GM23338 (cell line): ENCODE measurements around the gene NUDT16L1. TPM values are rescaled to one million over a fixed set of nuclear protein-coding genes. Genes with fewer than 3 reads are reported as not detected.
"Not testable (repeated sequence)": the region's sequence is repeated elsewhere in the genome, so short reads cannot be mapped to it uniquely, and the experiment has no call there.

Experiments used
- ATAC-seq: fragments of 200-7000 bp; cut with Tn5 transposase; 3 replicates; pipeline ENCODE4 v1.9.1; 2020
- DNase-seq: peaks from one replicate; pipeline ENCODE4 v3.0.0-alpha.2; 2015; ENCODE audit warnings: low spot score
- H2AFZ ChIP-seq: fragments of 200-600 bp; sonication (generic); 2 replicates; pipeline ENCODE4 v1.8.0; 2016; ENCODE audit warnings: antibody characterized with exemption, mild to moderate bottlenecking, moderate library complexity
- H3F3A ChIP-seq: fragments of 200-600 bp; sonication (generic); replicated peaks from 2 replicates; pipeline ENCODE4 v1.8.0; 2017; ENCODE audit warnings: antibody characterized with exemption, mixed run types, low read depth
- H3K27ac ChIP-seq: fragments of 200-600 bp; sonication (generic); 2 replicates; pipeline ENCODE4 v1.6.1; 2016; ENCODE audit warnings: low read depth
- H3K27me3 ChIP-seq: fragments of 200-600 bp; sonication (generic); 2 replicates; pipeline ENCODE4 v1.8.0; 2016; ENCODE audit warnings: mild to moderate bottlenecking, mixed run types, moderate library complexity; ENCODE audit not compliant: insufficient read depth
- H3K36me3 ChIP-seq: fragments of 200-600 bp; sonication (generic); 2 replicates; pipeline ENCODE4 v1.8.0; 2016; ENCODE audit warnings: mild to moderate bottlenecking; ENCODE audit not compliant: insufficient read depth
- H3K4me1 ChIP-seq: fragments of 200-600 bp; sonication (generic); 2 replicates; pipeline ENCODE4 v1.8.0; 2016; ENCODE audit warnings: mild to moderate bottlenecking, moderate library complexity; ENCODE audit not compliant: insufficient read depth
- H3K4me2 ChIP-seq: fragments of 200-600 bp; sonication (generic); 2 replicates; pipeline ENCODE4 v1.7.1; 2017; ENCODE audit warnings: mixed run types
- H3K4me3 ChIP-seq: fragments of 200-600 bp; sonication (generic); 2 replicates; pipeline ENCODE4 v1.6.1; 2016; ENCODE audit warnings: mixed run types
- H3K79me2 ChIP-seq: fragments of 200-600 bp; sonication (generic); replicated peaks from 2 replicates; pipeline ENCODE4 v1.8.0; 2017; ENCODE audit warnings: mild to moderate bottlenecking; ENCODE audit not compliant: insufficient read depth
- H3K9me2 ChIP-seq: fragments of 200-600 bp; sonication (generic); 2 replicates; pipeline ENCODE4 v1.8.0; 2017; ENCODE audit not compliant: insufficient read depth
- H4K20me1 ChIP-seq: fragments of 200-600 bp; sonication (generic); replicated peaks from 2 replicates; pipeline ENCODE4 v1.8.0; 2017; ENCODE audit warnings: mild to moderate bottlenecking; ENCODE audit not compliant: insufficient read depth
- H3K27ac Mint-ChIP-seq: 2 replicates; pipeline ENCODE4 v1.8.0; 2020; ENCODE audit warnings: inconsistent platforms, mild to moderate bottlenecking, moderate library complexity, mixed read lengths
- H3K27me3 Mint-ChIP-seq: 3 replicates; pipeline ENCODE4 v1.8.0; 2022; ENCODE audit warnings: low read depth, mild to moderate bottlenecking, moderate library complexity, mixed read lengths, inconsistent platforms; ENCODE audit not compliant: insufficient read depth, poor library complexity
- H3K36me3 Mint-ChIP-seq: 3 replicates; pipeline ENCODE4 v1.8.0; 2021; ENCODE audit warnings: low read depth, mild to moderate bottlenecking, inconsistent platforms, moderate library complexity, mixed read lengths
- H3K4me1 Mint-ChIP-seq: 3 replicates; pipeline ENCODE4 v1.8.0; 2020; ENCODE audit warnings: mild to moderate bottlenecking, inconsistent platforms, mixed read lengths
- H3K4me3 Mint-ChIP-seq: 3 replicates; pipeline ENCODE4 v1.8.0; 2021; ENCODE audit warnings: moderate library complexity, mild to moderate bottlenecking, inconsistent platforms, mixed read lengths
- H3K9me3 Mint-ChIP-seq: 3 replicates; pipeline ENCODE4 v1.8.0; 2020; ENCODE audit warnings: moderate library complexity, mild to moderate bottlenecking, inconsistent platforms, mixed read lengths
- CREB1 ChIP-seq: fragments of 250-450 bp; sonication (Bioruptor Pico); IDR thresholded peaks from 2 replicates; pipeline ENCODE4 v1.5.0; 2020; ENCODE audit warnings: low read depth, mild to moderate bottlenecking, moderate library complexity
- ZNF462 ChIP-seq: fragments of 250-450 bp; sonication (Bioruptor Pico); IDR thresholded peaks from 2 replicates; pipeline ENCODE4 v1.5.0; 2020; ENCODE audit warnings: mild to moderate bottlenecking, moderate library complexity
- polyA plus RNA-seq: library from polyadenylated mRNA; unstranded; fragments of >200 nt; fragmentation: Nextera tagmentation; extraction: Ambion mirVana; gene quantifications from 2 replicates; pipeline ENCODE4 v1.2.1, GENCODE V29; 2016
- total RNA-seq: library from RNA; depleted of rRNA; stranded (reverse); fragments of >200 nt; shearing (Covaris generic); gene quantifications from 2 replicates; pipeline ENCODE4 v1.2.3, GENCODE V29; 2014
- TF ChIP-seq, protein P1 (sequence below), 2 experiments: fragments of 200-600 bp in 1 of 2; sonication (generic) in 1 of 2; conservative IDR thresholded peaks; 2 replicates each; pipeline versions ENCODE4 v1.5.1 to v1.6.1; 2016 to 2017; ENCODE audit warnings: antibody characterized with exemption in 2 of 2, low read depth in 2 of 2, mild to moderate bottlenecking in 2 of 2, moderate library complexity in 1 of 2

NUDT16L1 gene
- total and polyA plus RNA-seq, 2 experiments from 2014 or later: 37.1 to 80.4 TPM

DNA sequence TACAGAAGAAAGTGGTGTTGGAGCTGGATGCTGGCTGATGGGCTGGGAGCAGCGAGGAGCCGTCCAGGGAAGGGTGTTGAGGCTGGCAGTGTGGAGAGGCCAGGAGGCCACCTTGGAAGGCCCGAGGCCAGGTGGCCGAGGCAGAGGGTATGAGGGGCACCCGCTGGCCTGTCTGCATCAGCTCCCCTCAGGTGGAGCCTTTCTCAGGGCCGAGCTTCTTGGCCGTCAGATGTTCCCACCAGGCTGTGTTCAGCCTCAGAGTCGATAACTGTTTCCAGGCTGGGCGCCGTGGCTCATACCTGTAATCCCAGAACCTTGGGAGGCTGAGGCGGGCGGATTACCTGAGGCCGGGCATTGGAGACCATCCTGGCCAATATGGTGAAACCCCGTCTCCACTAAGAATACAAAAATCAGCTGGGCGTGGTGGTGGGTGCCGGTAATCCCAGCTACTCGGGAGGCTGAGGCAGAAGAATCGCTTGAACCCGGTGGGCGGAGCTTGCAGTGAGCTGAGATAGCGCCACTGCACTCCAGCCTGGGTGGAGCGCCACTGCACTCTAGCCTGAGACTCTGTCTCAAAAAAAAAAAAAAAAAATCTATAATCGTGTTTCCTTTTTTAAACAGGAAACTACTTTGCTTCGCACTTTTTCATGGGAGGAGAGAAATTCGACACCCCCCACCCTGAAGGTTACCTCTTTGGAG lies 43.5 kb upstream of the NUDT16L1 start (continued):
- no peak for TF ChIP-seq ZNF462 (CRISPR knock-in tag)

GRCh38 chr16:4650443-4651074 lies 42.8 kb upstream of the NUDT16L1 start:
- ATAC-seq: peak; percentile 96
- H3K79me2 ChIP-seq: peaks cover 12% of the 10 kb centered on the region
- not testable (repeated sequence) for H4K20me1 ChIP-seq, H3K27me3 Mint-ChIP-seq, H3K4me1 ChIP-seq, H3K4me2 ChIP-seq, H3F3A ChIP-seq, H3K27me3 ChIP-seq, H3K9me3 Mint-ChIP-seq, H3K4me3 ChIP-seq, H2AFZ ChIP-seq, H3K9me2 ChIP-seq, H3K27ac ChIP-seq, H3K36me3 ChIP-seq, H3K4me1 Mint-ChIP-seq, H3K4me3 Mint-ChIP-seq
- 0 out of 2 replicates have a peak, but pooled peaks have one; percentile 14 for TF ChIP-seq CREB1
- TF ChIP-seq, protein P1, sequence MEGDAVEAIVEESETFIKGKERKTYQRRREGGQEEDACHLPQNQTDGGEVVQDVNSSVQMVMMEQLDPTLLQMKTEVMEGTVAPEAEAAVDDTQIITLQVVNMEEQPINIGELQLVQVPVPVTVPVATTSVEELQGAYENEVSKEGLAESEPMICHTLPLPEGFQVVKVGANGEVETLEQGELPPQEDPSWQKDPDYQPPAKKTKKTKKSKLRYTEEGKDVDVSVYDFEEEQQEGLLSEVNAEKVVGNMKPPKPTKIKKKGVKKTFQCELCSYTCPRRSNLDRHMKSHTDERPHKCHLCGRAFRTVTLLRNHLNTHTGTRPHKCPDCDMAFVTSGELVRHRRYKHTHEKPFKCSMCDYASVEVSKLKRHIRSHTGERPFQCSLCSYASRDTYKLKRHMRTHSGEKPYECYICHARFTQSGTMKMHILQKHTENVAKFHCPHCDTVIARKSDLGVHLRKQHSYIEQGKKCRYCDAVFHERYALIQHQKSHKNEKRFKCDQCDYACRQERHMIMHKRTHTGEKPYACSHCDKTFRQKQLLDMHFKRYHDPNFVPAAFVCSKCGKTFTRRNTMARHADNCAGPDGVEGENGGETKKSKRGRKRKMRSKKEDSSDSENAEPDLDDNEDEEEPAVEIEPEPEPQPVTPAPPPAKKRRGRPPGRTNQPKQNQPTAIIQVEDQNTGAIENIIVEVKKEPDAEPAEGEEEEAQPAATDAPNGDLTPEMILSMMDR (conservative IDR thresholded peaks at IDR 0.05; ENCODE audit: low read depth in 2 of 2): peak; percentile 96 to 98
- H3K36me3 Mint-ChIP-seq: peaks cover 34% of the 10 kb centered on the region
- H3K27ac Mint-ChIP-seq: peak overlapping the region; percentile 77; the same call in 1 of the 2 replicates
- DNase-seq: peak; percentile 93
